ENCODE data around the gene LRFN2. TPM values are rescaled to one million over a fixed set of nuclear protein-coding genes. Genes with fewer than 3 reads are reported as not detected.

The LRFN2 gene
- total RNA-seq, 1 experiment from 2014 or later: 26.6 TPM

DNA sequence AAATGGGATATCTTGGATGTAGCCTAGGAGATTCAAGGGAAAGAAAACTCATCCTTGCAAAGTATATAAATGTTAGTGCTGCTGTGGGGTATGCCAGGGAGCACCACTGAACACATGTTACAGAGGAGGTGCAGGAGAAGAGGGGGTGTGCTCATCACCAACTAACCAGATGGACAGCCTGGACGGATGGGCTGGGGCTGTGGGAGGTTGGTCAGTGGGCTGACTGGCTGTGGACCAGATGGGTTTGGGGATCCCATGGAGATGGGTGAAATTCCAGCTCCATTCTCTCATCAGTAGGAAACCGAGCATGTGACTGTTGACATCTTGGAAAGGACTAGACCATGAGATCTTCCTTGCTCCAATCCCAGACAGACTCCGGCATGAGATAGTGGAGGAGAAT is 201.0 kb downstream of the LRFN2 start:
- DNase-seq (ENCODE audit: low spot score): no peak
- peaks cover 8% of the 10 kb centered on the region for H3K4me1 ChIP-seq (ENCODE audit: insufficient read depth, low read length, poor library complexity, severe bottlenecking)
- H3K4me3 ChIP-seq (ENCODE audit: low read depth, low read length, poor library complexity, severe bottlenecking): no peak overlapping the region
- no TSS peak for BruUV-seq (replicated peaks)
- no peaks in the 10 kb centered on the region for H3K9me3 ChIP-seq (ENCODE audit: low read depth, low read length, poor library complexity, severe bottlenecking)
- H3K36me3 ChIP-seq (ENCODE audit: insufficient read depth, low read length, poor library complexity, severe bottlenecking): no peaks in the 10 kb centered on the region
- no peaks in the 10 kb centered on the region for H3K27me3 ChIP-seq (replicated peaks; ENCODE audit: insufficient read depth, low read depth, low read length, poor library complexity)
- TF ChIP-seq EZH2 (IDR thresholded peaks at IDR 0.05; ENCODE audit: borderline replicate concordance, low read depth, low read length, poor library complexity, severe bottlenecking): no peak
- TF ChIP-seq, protein P1, sequence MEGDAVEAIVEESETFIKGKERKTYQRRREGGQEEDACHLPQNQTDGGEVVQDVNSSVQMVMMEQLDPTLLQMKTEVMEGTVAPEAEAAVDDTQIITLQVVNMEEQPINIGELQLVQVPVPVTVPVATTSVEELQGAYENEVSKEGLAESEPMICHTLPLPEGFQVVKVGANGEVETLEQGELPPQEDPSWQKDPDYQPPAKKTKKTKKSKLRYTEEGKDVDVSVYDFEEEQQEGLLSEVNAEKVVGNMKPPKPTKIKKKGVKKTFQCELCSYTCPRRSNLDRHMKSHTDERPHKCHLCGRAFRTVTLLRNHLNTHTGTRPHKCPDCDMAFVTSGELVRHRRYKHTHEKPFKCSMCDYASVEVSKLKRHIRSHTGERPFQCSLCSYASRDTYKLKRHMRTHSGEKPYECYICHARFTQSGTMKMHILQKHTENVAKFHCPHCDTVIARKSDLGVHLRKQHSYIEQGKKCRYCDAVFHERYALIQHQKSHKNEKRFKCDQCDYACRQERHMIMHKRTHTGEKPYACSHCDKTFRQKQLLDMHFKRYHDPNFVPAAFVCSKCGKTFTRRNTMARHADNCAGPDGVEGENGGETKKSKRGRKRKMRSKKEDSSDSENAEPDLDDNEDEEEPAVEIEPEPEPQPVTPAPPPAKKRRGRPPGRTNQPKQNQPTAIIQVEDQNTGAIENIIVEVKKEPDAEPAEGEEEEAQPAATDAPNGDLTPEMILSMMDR (conservative IDR thresholded peaks at IDR 0.05; ENCODE audit: low read depth, low read length): no peak
- ChIA-PET CTCF (no interaction called here), POLR2A (ENCODE audit: low non-redundant PET) (no interaction called here)
- intact Hi-C loops (cut with micrococcal nuclease; ENCODE audit: unreplicated experiment): no loop called here
- H3K27ac ChIP-seq (ENCODE audit: low read depth, low read length, poor library complexity, severe bottlenecking): no peak overlapping the region

DNA sequence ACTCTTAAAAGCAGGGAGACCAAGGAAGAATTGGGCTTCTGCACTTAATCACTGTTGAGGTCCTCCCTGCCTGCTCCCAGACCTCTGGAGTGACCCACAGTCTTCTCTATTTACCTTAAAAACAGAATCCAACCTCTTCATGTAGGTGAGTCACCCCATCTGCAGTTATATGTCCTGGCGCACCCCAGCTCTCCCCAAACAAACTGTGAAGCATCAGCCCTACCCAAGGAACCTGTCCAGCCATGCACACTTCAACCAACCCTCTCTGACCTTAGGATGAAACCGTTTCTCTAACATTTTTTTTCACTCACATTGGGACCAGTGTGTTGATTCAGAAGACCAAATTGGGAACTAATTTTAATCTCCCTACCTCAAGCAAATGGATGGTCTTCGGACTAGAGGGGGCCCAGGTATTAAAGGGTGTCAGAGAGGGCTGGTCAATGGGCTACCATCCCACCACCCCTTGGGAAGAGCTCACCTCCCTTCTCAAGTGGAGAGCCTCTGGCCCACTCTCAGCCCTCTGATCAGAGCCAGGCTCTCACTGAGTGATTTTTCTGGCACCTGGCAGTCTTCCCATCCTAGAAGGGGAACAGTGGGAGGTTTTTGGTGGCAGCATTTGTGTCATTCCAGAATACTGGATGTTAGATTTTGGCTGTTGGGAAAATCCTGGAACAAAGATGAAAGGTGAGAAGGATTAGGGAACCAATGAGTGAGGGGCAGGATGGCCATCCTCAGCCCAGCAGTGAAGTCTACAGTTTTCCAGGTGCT is 203.6 kb downstream of the LRFN2 start:
- Histone ChIP-seq H3K27me3 (replicated peaks; ENCODE audit: insufficient read depth, low read depth, low read length, poor library complexity) (no peaks in the 10 kb centered on the region), H3K36me3 (ENCODE audit: insufficient read depth, low read length, poor library complexity, severe bottlenecking) (no peaks in the 10 kb centered on the region), H3K4me1 (ENCODE audit: insufficient read depth, low read length, poor library complexity, severe bottlenecking) (peaks cover 12% of the 10 kb centered on the region), H3K9me3 (ENCODE audit: low read depth, low read length, poor library complexity, severe bottlenecking) (no peaks in the 10 kb centered on the region), H3K4me3 (ENCODE audit: low read depth, low read length, poor library complexity, severe bottlenecking) (no peak overlapping the region), H3K27ac (ENCODE audit: low read depth, low read length, poor library complexity, severe bottlenecking) (no peak overlapping the region)
- BruUV-seq (replicated peaks): no TSS peak
- intact Hi-C loops (cut with micrococcal nuclease; ENCODE audit: unreplicated experiment): no loop called here
- CTCF ChIA-PET: no interaction called here
- DNase-seq (ENCODE audit: low spot score): no peak
- POLR2A ChIA-PET (ENCODE audit: low non-redundant PET): no interaction called here
- TF ChIP-seq EZH2 (IDR thresholded peaks at IDR 0.05; ENCODE audit: borderline replicate concordance, low read depth, low read length, poor library complexity, severe bottlenecking): no peak

DNA sequence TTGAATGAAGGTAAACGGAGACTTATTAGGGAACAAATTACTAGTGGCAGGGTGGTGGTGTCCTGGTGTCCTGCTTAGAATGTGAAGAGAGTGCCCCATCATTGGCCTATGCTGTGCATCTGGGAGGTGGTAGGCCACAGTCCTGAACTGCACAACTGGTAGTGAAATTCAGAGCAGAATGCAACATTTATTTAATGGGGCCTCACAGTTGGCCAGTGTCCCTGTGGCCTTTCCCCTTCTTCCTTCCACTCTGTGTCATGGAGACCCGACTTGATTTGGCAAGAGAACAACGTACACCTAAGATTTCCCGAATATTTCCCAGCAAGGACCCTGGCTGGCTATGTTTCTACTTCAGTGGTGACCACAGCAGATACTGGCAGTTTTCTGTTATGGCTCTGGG is 206.9 kb downstream of the LRFN2 start:
- H3K27ac ChIP-seq (ENCODE audit: low read depth, low read length, poor library complexity, severe bottlenecking): no peak overlapping the region
- no peaks in the 10 kb centered on the region for H3K27me3 ChIP-seq (replicated peaks; ENCODE audit: insufficient read depth, low read depth, low read length, poor library complexity)
- no peaks in the 10 kb centered on the region for H3K9me3 ChIP-seq (ENCODE audit: low read depth, low read length, poor library complexity, severe bottlenecking)
- intact Hi-C loops (cut with micrococcal nuclease; ENCODE audit: unreplicated experiment): no loop called here
- H3K4me3 ChIP-seq (ENCODE audit: low read depth, low read length, poor library complexity, severe bottlenecking): no peak overlapping the region
- POLR2A ChIA-PET (ENCODE audit: low non-redundant PET): no interaction called here
- DNase-seq (ENCODE audit: low spot score): no peak
- no peaks in the 10 kb centered on the region for H3K36me3 ChIP-seq (ENCODE audit: insufficient read depth, low read length, poor library complexity, severe bottlenecking)
- CTCF ChIA-PET: no interaction called here
- TF ChIP-seq, protein P1 (conservative IDR thresholded peaks at IDR 0.05; ENCODE audit: low read depth, low read length): no peak
- TF ChIP-seq EZH2 (IDR thresholded peaks at IDR 0.05; ENCODE audit: borderline replicate concordance, low read depth, low read length, poor library complexity, severe bottlenecking): no peak
- BruUV-seq (replicated peaks): no TSS peak
- peaks cover 22% of the 10 kb centered on the region for H3K4me1 ChIP-seq (ENCODE audit: insufficient read depth, low read length, poor library complexity, severe bottlenecking)

DNA sequence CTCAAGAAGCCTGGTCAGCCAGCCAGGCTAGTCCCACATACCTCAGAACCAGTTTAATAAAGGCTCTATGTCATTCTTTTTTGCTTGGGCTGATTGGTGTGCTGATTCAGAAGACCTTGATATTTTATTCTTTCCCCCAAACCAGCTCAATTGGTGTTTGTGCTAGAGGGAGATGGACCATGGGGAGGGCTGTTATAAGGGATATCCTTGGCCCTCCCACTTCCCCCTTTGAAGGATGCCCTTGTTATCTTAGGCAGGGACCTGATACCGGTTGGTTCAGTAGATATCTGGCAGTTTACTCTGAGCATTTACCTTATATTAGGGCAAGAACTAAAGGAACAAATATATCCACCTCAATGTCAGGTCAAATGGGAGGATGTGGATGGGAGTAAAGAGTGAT is 207.4 kb downstream of the LRFN2 start:
- Histone ChIP-seq H3K27ac (ENCODE audit: low read depth, low read length, poor library complexity, severe bottlenecking) (no peak overlapping the region), H3K4me3 (ENCODE audit: low read depth, low read length, poor library complexity, severe bottlenecking) (no peak overlapping the region), H3K27me3 (replicated peaks; ENCODE audit: insufficient read depth, low read depth, low read length, poor library complexity) (no peaks in the 10 kb centered on the region), H3K9me3 (ENCODE audit: low read depth, low read length, poor library complexity, severe bottlenecking) (no peaks in the 10 kb centered on the region), H3K36me3 (ENCODE audit: insufficient read depth, low read length, poor library complexity, severe bottlenecking) (no peaks in the 10 kb centered on the region), H3K4me1 (ENCODE audit: insufficient read depth, low read length, poor library complexity, severe bottlenecking) (peaks cover 24% of the 10 kb centered on the region)
- no TSS peak for BruUV-seq (replicated peaks)
- TF ChIP-seq, protein P1 (conservative IDR thresholded peaks at IDR 0.05; ENCODE audit: low read depth, low read length): no peak
- TF ChIP-seq EZH2 (IDR thresholded peaks at IDR 0.05; ENCODE audit: borderline replicate concordance, low read depth, low read length, poor library complexity, severe bottlenecking): no peak
- ChIA-PET POLR2A (ENCODE audit: low non-redundant PET) (no interaction called here), CTCF (no interaction called here)
- DNase-seq (ENCODE audit: low spot score): no peak
- intact Hi-C loops (cut with micrococcal nuclease; ENCODE audit: unreplicated experiment): no loop called here
